T-cell (primary cell): ENCODE data around the gene TYR. TPM values are rescaled to one million over a fixed set of nuclear protein-coding genes. Genes with fewer than 3 reads are reported as not detected.
"Not testable (repeated sequence)": the region's sequence is repeated elsewhere in the genome, so short reads cannot be mapped to it uniquely, and the experiment has no call there.

ENCODE experiments used
- ATAC-seq, 4 experiments: fragments of 200-7000 bp in 3 of 4; fragments of 150-1000 bp in 1 of 4; cut with Tn5 transposase; replicated peaks in 1 of 4; 1 replicate in 3 of 4; 2 replicates in 1 of 4; pipeline ENCODE4 v1.10.0; 2021; ENCODE audit warnings: moderate library complexity in 3 of 4, mild to moderate bottlenecking in 2 of 4, moderate number of reproducible peaks in 1 of 4
- CTCF ChIA-PET, 2 donors: fragments of 300-600 bp; sonication (Branson Sonifier 250); formaldehyde crosslinking; loops; one replicate each; lab custom pipeline; 2022; ENCODE audit warnings: antibody characterized with exemption in 2 of 2; lab: Charles Lee
- POLR2A ChIA-PET, 2 donors: fragments of 300-600 bp; sonication (Branson Sonifier 250); formaldehyde crosslinking; loops; one replicate each; lab custom pipeline; 2022; ENCODE audit warnings: antibody characterized with exemption in 2 of 2; lab: Charles Lee
- DNase-seq, 35 experiments: peaks; one replicate each; pipeline versions ENCODE4 v3.0.0 to v3.0.0-alpha.2; 2013 to 2023
- H3K27ac ChIP-seq: one replicate; pipeline ENCODE4 v1.5.1; 2013; ENCODE audit warnings: low read length
- H3K27me3 ChIP-seq, 2 experiments: replicated peaks in 1 of 2; 1 replicate in 1 of 2; 2 replicates in 1 of 2; pipeline versions ENCODE4 v1.6.1 to v1.7.0; 2013; ENCODE audit warnings: low read length in 1 of 2, mixed read lengths in 1 of 2; ENCODE audit not compliant: control insufficient read depth in 2 of 2, insufficient read depth in 2 of 2; ENCODE audit errors: extremely low read depth in 1 of 2
- H3K36me3 ChIP-seq, 2 donors: 1 replicate in 1 of 2; 2 replicates in 1 of 2; pipeline versions ENCODE4 v1.6.1 to v1.7.0; 2013; ENCODE audit warnings: low read length in 1 of 2; ENCODE audit not compliant: control insufficient read depth in 2 of 2, insufficient read depth in 1 of 2; ENCODE audit errors: extremely low read depth in 1 of 2
- H3K4me1 ChIP-seq, 2 experiments: 1 replicate in 1 of 2; 2 replicates in 1 of 2; pipeline versions ENCODE4 v1.6.1 to v1.7.0; 2013; ENCODE audit warnings: low read length in 2 of 2, mixed read lengths in 1 of 2; ENCODE audit not compliant: insufficient read depth in 2 of 2, control insufficient read depth in 1 of 2; ENCODE audit errors: extremely low read depth in 1 of 2
- H3K4me3 ChIP-seq, 2 donors: 1 replicate in 1 of 2; 2 replicates in 1 of 2; pipeline versions ENCODE4 v1.5.1 to v1.7.0; 2013; ENCODE audit warnings: mild to moderate bottlenecking in 2 of 2, low read length in 1 of 2, moderate library complexity in 1 of 2; ENCODE audit not compliant: control insufficient read depth in 1 of 2; ENCODE audit errors: extremely low read depth in 1 of 2
- H3K9me3 ChIP-seq: 2 replicates; pipeline ENCODE4 v1.7.0; 2013
- H3K27ac Mint-ChIP-seq, 2 donors: one replicate each; pipeline ENCODE4 v1.8.0; 2020 to 2021; ENCODE audit warnings: mild to moderate bottlenecking in 2 of 2, mixed read lengths in 2 of 2
- H3K27me3 Mint-ChIP-seq, 2 donors: one replicate each; pipeline ENCODE4 v1.8.0; 2021 to 2022; ENCODE audit warnings: mixed read lengths in 2 of 2
- H3K36me3 Mint-ChIP-seq: one replicate; pipeline ENCODE4 v1.8.0; 2021; ENCODE audit warnings: mixed read lengths
- H3K4me1 Mint-ChIP-seq, 3 donors: one replicate each; pipeline ENCODE4 v1.8.0; 2020 to 2022; ENCODE audit warnings: mixed read lengths in 3 of 3, mild to moderate bottlenecking in 1 of 3
- H3K4me3 Mint-ChIP-seq, 3 donors: one replicate each; pipeline ENCODE4 v1.8.0; 2020 to 2022; ENCODE audit warnings: mild to moderate bottlenecking in 3 of 3, mixed read lengths in 3 of 3, moderate library complexity in 3 of 3
- H3K9me3 Mint-ChIP-seq, 3 donors: one replicate each; pipeline ENCODE4 v1.8.0; 2020 to 2022; ENCODE audit warnings: mixed read lengths in 3 of 3
- WGBS: methylation state at CpG from one replicate; pipeline ENCODE4 v1.1.5; 2013; ENCODE audit warnings: missing lambda C conversion rate; ENCODE audit not compliant: insufficient coverage; 5-methylcytosine and 5-hydroxymethylcytosine counted together
- total RNA-seq, 35 experiments: library from RNA in 6 of 35; stranded (reverse) in 6 of 35; fragments of 120-200 nt in 1 of 35; gene quantifications; one replicate each; pipeline versions ENCODE4 v1.2.1 to v1.2.4 and lab custom pipeline; 2013 to 2026

Gene TYR
- total RNA-seq, 5 donors from 2014 or later (not counting 1 experiment from before 2014, with no cell fraction given): not detected

- H3K9me3 Mint-ChIP-seq, H3K27me3 ChIP-seq, CTCF ChIA-PET, H3K36me3 ChIP-seq, H3K4me3 ChIP-seq, H3K27me3 Mint-ChIP-seq, H3K27ac ChIP-seq, POLR2A ChIA-PET, DNase-seq, H3K4me1 Mint-ChIP-seq, ATAC-seq, H3K9me3 ChIP-seq, H3K4me1 ChIP-seq, H3K27ac Mint-ChIP-seq, H3K4me3 Mint-ChIP-seq, H3K36me3 Mint-ChIP-seq: not testable (repeated sequence)
- WGBS: 50% methylated on average over 1 of the region's 1 CpG
Observed at GRCh38 chr11:89303029-89303428, 125.4 kb downstream of the TYR start.

GRCh38 chr11:89308272-89308671 is 130.6 kb downstream of the TYR start:
- H3K36me3 Mint-ChIP-seq, H3K4me3 Mint-ChIP-seq, H3K36me3 ChIP-seq, H3K4me1 ChIP-seq, DNase-seq, H3K27me3 Mint-ChIP-seq, H3K4me1 Mint-ChIP-seq, CTCF ChIA-PET, H3K27ac ChIP-seq, H3K27me3 ChIP-seq, H3K9me3 Mint-ChIP-seq, H3K9me3 ChIP-seq, ATAC-seq, POLR2A ChIA-PET, H3K27ac Mint-ChIP-seq, H3K4me3 ChIP-seq: not testable (repeated sequence)
- no CpG with 5 or more reads among the region's 1 CpG for WGBS

- H3K4me3 ChIP-seq, H3K9me3 Mint-ChIP-seq, ATAC-seq, H3K27me3 Mint-ChIP-seq, POLR2A ChIA-PET, H3K9me3 ChIP-seq, H3K4me1 ChIP-seq, DNase-seq, H3K27ac Mint-ChIP-seq, H3K36me3 ChIP-seq, CTCF ChIA-PET, H3K4me1 Mint-ChIP-seq, H3K4me3 Mint-ChIP-seq, H3K27me3 ChIP-seq, H3K36me3 Mint-ChIP-seq, H3K27ac ChIP-seq: not testable (repeated sequence)
- no CpG with 5 or more reads among the region's 3 CpGs for WGBS
Observed at GRCh38 chr11:89309321-89309985, 131.8 kb downstream of the TYR start.

GRCh38 chr11:89310607-89311006 is 132.9 kb downstream of the TYR start:
- ATAC-seq, DNase-seq, H3K27me3 Mint-ChIP-seq, H3K4me3 Mint-ChIP-seq, H3K36me3 ChIP-seq, H3K27me3 ChIP-seq, H3K4me3 ChIP-seq, H3K4me1 Mint-ChIP-seq, H3K36me3 Mint-ChIP-seq, H3K27ac Mint-ChIP-seq, H3K9me3 ChIP-seq, H3K4me1 ChIP-seq, POLR2A ChIA-PET, CTCF ChIA-PET, H3K27ac ChIP-seq, H3K9me3 Mint-ChIP-seq: not testable (repeated sequence)
- 85% methylated on average over 2 of the region's 3 CpGs for WGBS

GRCh38 chr11:89321401-89321800 is 143.7 kb downstream of the TYR start:
- H3K4me3 ChIP-seq: no peak overlapping the region
- no CpG with 5 or more reads among the region's 2 CpGs for WGBS
- CTCF ChIA-PET: no interaction called here

GRCh38 chr11:89327885-89328284 is 150.2 kb downstream of the TYR start:
- DNase-seq: no peak
- H3K27ac Mint-ChIP-seq: no peak overlapping the region
- no peak overlapping the region for H3K4me3 Mint-ChIP-seq
- H3K4me3 ChIP-seq: no peak overlapping the region
- CTCF ChIA-PET: no interaction called here
- WGBS: 85% methylated on average over 2 of the region's 5 CpGs
- H3K27me3 Mint-ChIP-seq: no peaks in the 10 kb centered on the region
- H3K9me3 ChIP-seq: no peaks in the 10 kb centered on the region
- no peaks in the 10 kb centered on the region for H3K36me3 Mint-ChIP-seq
- H3K27me3 ChIP-seq: no peaks in the 10 kb centered on the region
- no peak overlapping the region for H3K27ac ChIP-seq
- H3K9me3 Mint-ChIP-seq: peaks cover 0 to 4% (median 0%) of the 10 kb centered on the region in 3 donors
- POLR2A ChIA-PET: no interaction called here
- ATAC-seq: no peak
- no peaks in the 10 kb centered on the region for H3K4me1 Mint-ChIP-seq
- no peaks in the 10 kb centered on the region for H3K4me1 ChIP-seq
- H3K36me3 ChIP-seq: no peaks in the 10 kb centered on the region

More at GRCh38 chr11:89321401-89321800, 143.7 kb downstream of the TYR start:
- no peaks in the 10 kb centered on the region for H3K36me3 Mint-ChIP-seq
- H3K9me3 Mint-ChIP-seq: no peaks in the 10 kb centered on the region
- Histone ChIP-seq H3K27me3 (no peaks in the 10 kb centered on the region), H3K4me1 (no peaks in the 10 kb centered on the region), H3K36me3 (no peaks in the 10 kb centered on the region), H3K27ac (no peak overlapping the region), H3K9me3 (no peaks in the 10 kb centered on the region)
- no peaks in the 10 kb centered on the region for H3K27me3 Mint-ChIP-seq
- no peaks in the 10 kb centered on the region for H3K4me1 Mint-ChIP-seq
- ATAC-seq (no peak), DNase-seq (no peak)
- no peak overlapping the region for H3K27ac Mint-ChIP-seq
- POLR2A ChIA-PET: no interaction called here
- H3K4me3 Mint-ChIP-seq: no peak overlapping the region

GRCh38 chr11:89331940-89332339 is 154.3 kb downstream of the TYR start:
- H3K4me1 Mint-ChIP-seq, H3K4me1 ChIP-seq, DNase-seq, H3K27me3 ChIP-seq, H3K27ac ChIP-seq, POLR2A ChIA-PET, H3K9me3 Mint-ChIP-seq, H3K36me3 ChIP-seq, H3K36me3 Mint-ChIP-seq, CTCF ChIA-PET, H3K4me3 Mint-ChIP-seq, H3K4me3 ChIP-seq, H3K9me3 ChIP-seq, H3K27ac Mint-ChIP-seq, ATAC-seq, H3K27me3 Mint-ChIP-seq: not testable (repeated sequence)
- WGBS: no CpG with 5 or more reads among the region's 4 CpGs
